PC-3 (cell line): ENCODE measurements around the gene HRH2. TPM values are rescaled to one million over a fixed set of nuclear protein-coding genes. Genes with fewer than 3 reads are reported as not detected.

Source experiments
- ATAC-seq: fragments of 200-7000 bp; cut with Tn5 transposase; 2 replicates; pipeline ENCODE4 v1.9.1; 2020; ENCODE audit warnings: mild to moderate bottlenecking, moderate library complexity
- BruUV-seq: library from RNA; stranded (reverse); fragments of 400-500 nt; replicated peaks from 2 replicates; lab custom pipeline; 2021; lab: Mats Ljungman, UMichigan
- CTCF ChIA-PET: fragments of 300-600 bp; sonication (Branson Sonifier 250); formaldehyde crosslinking; loops from one replicate; lab custom pipeline; 2022; ENCODE audit warnings: antibody characterized with exemption; lab: Charles Lee
- POLR2A ChIA-PET: fragments of 300-600 bp; sonication (Branson Sonifier 250); formaldehyde crosslinking; loops from one replicate; lab custom pipeline; 2022; ENCODE audit warnings: antibody characterized with exemption; ENCODE audit not compliant: unreplicated experiment; lab: Charles Lee
- DNase-seq: peaks from one replicate; pipeline ENCODE4 v3.0.0-alpha.2; 2015
- H2AFZ ChIP-seq: fragments of 300-600 bp; sonication (generic); 2 replicates; pipeline ENCODE4 v1.6.0; 2016; ENCODE audit warnings: antibody characterized with exemption, low read length
- H3F3A ChIP-seq: fragments of 300-600 bp; sonication (generic); one replicate; pipeline ENCODE4 v1.6.0; 2017; ENCODE audit warnings: antibody characterized with exemption, low read length, control low read depth, mild to moderate bottlenecking; ENCODE audit not compliant: unreplicated experiment
- H3K27ac ChIP-seq: fragments of 300-600 bp; sonication (generic); 2 replicates; pipeline ENCODE4 v1.5.1; 2016; ENCODE audit warnings: mild to moderate bottlenecking, low read length
- H3K27me3 ChIP-seq: fragments of 300-600 bp; sonication (generic); 2 replicates; pipeline ENCODE4 v1.6.1; 2016; ENCODE audit warnings: low read length, mixed read lengths
- H3K36me3 ChIP-seq: fragments of 300-600 bp; sonication (generic); 2 replicates; pipeline ENCODE4 v1.6.1; 2016; ENCODE audit warnings: low read depth, mixed run types, low read length, mixed read lengths
- H3K4me1 ChIP-seq: fragments of 300-600 bp; sonication (generic); 2 replicates; pipeline ENCODE4 v1.5.1; 2016; ENCODE audit warnings: low read length; ENCODE audit not compliant: insufficient read depth
- H3K4me2 ChIP-seq: fragments of 300-600 bp; sonication (generic); 2 replicates; pipeline ENCODE4 v1.6.0; 2016; ENCODE audit warnings: low read length
- H3K4me3 ChIP-seq: fragments of 300-600 bp; sonication (generic); 2 replicates; pipeline ENCODE4 v1.5.1; 2016; ENCODE audit warnings: mild to moderate bottlenecking, low read length, mixed read lengths
- H3K79me2 ChIP-seq: fragments of 300-600 bp; sonication (generic); 2 replicates; pipeline ENCODE4 v1.6.1; 2017; ENCODE audit warnings: low read length, mixed read lengths
- H3K9ac ChIP-seq: fragments of 300-600 bp; sonication (generic); 2 replicates; pipeline ENCODE4 v1.6.0; 2016; ENCODE audit warnings: mild to moderate bottlenecking, low read length
- H3K9me2 ChIP-seq: fragments of 300-600 bp; sonication (generic); replicated peaks from 2 replicates; pipeline ENCODE4 v1.6.1; 2016; ENCODE audit warnings: mixed run types, low read length, mixed read lengths
- H3K9me3 ChIP-seq: fragments of 300-600 bp; sonication (generic); 2 replicates; pipeline ENCODE4 v1.6.1; 2016; ENCODE audit warnings: low read length, mixed read lengths
- H4K20me1 ChIP-seq: fragments of 300-600 bp; sonication (generic); 2 replicates; pipeline ENCODE4 v1.6.1; 2016; ENCODE audit warnings: low read length, mixed read lengths
- EZH2 ChIP-seq: fragments of 300-600 bp; sonication (generic); IDR thresholded peaks from one replicate; pipeline ENCODE4 v1.6.1; 2017; ENCODE audit warnings: antibody characterized with exemption, mild to moderate bottlenecking, low read length; ENCODE audit not compliant: unreplicated experiment
- EZH2phosphoT487 ChIP-seq: fragments of 300-600 bp; sonication (generic); IDR thresholded peaks from 2 replicates; pipeline ENCODE4 v1.6.1; 2018; ENCODE audit warnings: mild to moderate bottlenecking, antibody characterized with exemption, low read length, borderline replicate concordance
- intact Hi-C: fragments of 100-400 bp; cut with micrococcal nuclease; formaldehyde crosslinking; loops from 2 replicates; pipeline ENCODE4 v1.9.0; 2023
- total RNA-seq: library from RNA; depleted of rRNA; stranded (reverse); fragments of >200 nt; gene quantifications from 2 replicates; pipeline ENCODE4 v1.2.3, GENCODE V29; 2014
- TF ChIP-seq, protein P1 (sequence below): fragments of 300-600 bp; sonication (generic); conservative IDR thresholded peaks from 2 replicates; pipeline ENCODE4 v1.5.1; 2017; ENCODE audit warnings: antibody characterized with exemption, low read depth, mild to moderate bottlenecking, low read length

The HRH2 gene
- total RNA-seq, 1 experiment from 2014 or later, result not detected

DNA sequence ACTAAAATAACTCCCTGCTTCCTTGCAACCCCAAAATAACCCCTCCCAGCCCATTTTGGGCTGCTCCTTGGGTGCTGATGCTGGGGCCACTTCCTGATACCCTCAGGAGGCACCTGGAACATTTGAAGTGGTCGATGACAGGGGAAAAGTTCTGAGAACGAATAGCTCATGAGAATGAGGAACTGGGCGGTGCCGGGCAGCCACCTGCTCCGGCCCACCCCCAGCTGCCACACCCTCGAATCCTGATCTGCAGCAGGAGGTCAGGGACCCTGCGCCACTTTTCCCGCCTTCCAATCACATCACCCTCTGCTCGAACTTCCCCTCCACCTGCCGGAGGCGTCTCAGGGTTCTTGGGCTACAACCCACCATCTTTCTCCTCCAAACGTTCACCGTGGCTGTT is 19.7 kb downstream of the HRH2 start:
- peaks cover 85% of the 10 kb centered on the region for H3K27me3 ChIP-seq
- ATAC-seq (no peak), DNase-seq (no peak)
- no peak overlapping the region for H3K4me3 ChIP-seq
- H3K36me3 ChIP-seq, result no peaks in the 10 kb centered on the region
- H4K20me1 ChIP-seq, result no peaks in the 10 kb centered on the region
- H3K27ac ChIP-seq, result no peak overlapping the region
- intact Hi-C loops, result no loop called here
- ChIA-PET CTCF (no interaction called here), POLR2A (no interaction called here)
- no peaks in the 10 kb centered on the region for H3K9me2 ChIP-seq
- no TSS peak for BruUV-seq
- H3K79me2 ChIP-seq, result no peaks in the 10 kb centered on the region
- TF ChIP-seq EZH2phosphoT487 (no peak), EZH2 (no peak)
- TF ChIP-seq, protein P1, sequence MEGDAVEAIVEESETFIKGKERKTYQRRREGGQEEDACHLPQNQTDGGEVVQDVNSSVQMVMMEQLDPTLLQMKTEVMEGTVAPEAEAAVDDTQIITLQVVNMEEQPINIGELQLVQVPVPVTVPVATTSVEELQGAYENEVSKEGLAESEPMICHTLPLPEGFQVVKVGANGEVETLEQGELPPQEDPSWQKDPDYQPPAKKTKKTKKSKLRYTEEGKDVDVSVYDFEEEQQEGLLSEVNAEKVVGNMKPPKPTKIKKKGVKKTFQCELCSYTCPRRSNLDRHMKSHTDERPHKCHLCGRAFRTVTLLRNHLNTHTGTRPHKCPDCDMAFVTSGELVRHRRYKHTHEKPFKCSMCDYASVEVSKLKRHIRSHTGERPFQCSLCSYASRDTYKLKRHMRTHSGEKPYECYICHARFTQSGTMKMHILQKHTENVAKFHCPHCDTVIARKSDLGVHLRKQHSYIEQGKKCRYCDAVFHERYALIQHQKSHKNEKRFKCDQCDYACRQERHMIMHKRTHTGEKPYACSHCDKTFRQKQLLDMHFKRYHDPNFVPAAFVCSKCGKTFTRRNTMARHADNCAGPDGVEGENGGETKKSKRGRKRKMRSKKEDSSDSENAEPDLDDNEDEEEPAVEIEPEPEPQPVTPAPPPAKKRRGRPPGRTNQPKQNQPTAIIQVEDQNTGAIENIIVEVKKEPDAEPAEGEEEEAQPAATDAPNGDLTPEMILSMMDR, result no peak
- H3K9ac ChIP-seq, result no peak overlapping the region
- H3K9me3 ChIP-seq, result no peaks in the 10 kb centered on the region
- no peaks in the 10 kb centered on the region for H3K4me1 ChIP-seq
- no peaks in the 10 kb centered on the region for H3F3A ChIP-seq
- no peak overlapping the region for H3K4me2 ChIP-seq
- no peak overlapping the region for H2AFZ ChIP-seq

DNA sequence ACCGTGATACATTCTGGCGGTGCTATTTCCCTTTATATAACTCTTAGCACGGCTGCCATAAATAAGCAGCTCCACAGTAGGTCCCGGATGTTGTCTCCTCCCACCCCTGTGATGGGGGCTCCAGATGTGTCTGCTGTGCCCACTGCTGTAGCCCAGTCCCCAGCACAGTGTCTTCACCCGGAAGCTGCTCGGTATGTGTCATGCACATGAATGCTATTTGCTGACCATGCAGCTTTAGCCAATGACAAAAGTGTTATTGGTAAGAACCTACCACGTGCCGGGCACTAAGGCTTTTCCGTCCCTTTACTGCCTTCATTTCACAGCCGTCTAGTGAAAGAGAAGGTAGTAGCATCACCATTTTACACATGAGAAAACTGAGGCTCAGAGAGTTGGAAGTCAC is 20.2 kb downstream of the HRH2 start:
- no peak for ATAC-seq
- no peaks in the 10 kb centered on the region for H3K9me3 ChIP-seq
- no peaks in the 10 kb centered on the region for H3K36me3 ChIP-seq
- intact Hi-C loops, result no loop called here
- no peaks in the 10 kb centered on the region for H3K4me1 ChIP-seq
- H3K9ac ChIP-seq, result no peak overlapping the region
- ChIA-PET POLR2A (no interaction called here), CTCF (no interaction called here)
- H3K79me2 ChIP-seq, result no peaks in the 10 kb centered on the region
- no peak for TF ChIP-seq EZH2
- TF ChIP-seq, protein P1, result no peak
- TF ChIP-seq EZH2phosphoT487, result no peak
- H3F3A ChIP-seq, result no peaks in the 10 kb centered on the region
- no peaks in the 10 kb centered on the region for H3K9me2 ChIP-seq
- BruUV-seq, result no TSS peak
- H2AFZ ChIP-seq, result no peak overlapping the region
- H4K20me1 ChIP-seq, result no peaks in the 10 kb centered on the region
- H3K27ac ChIP-seq, result no peak overlapping the region
- no peak overlapping the region for H3K4me3 ChIP-seq
- no peak for DNase-seq
- H3K27me3 ChIP-seq, result peaks cover 80% of the 10 kb centered on the region
- no peak overlapping the region for H3K4me2 ChIP-seq

DNA sequence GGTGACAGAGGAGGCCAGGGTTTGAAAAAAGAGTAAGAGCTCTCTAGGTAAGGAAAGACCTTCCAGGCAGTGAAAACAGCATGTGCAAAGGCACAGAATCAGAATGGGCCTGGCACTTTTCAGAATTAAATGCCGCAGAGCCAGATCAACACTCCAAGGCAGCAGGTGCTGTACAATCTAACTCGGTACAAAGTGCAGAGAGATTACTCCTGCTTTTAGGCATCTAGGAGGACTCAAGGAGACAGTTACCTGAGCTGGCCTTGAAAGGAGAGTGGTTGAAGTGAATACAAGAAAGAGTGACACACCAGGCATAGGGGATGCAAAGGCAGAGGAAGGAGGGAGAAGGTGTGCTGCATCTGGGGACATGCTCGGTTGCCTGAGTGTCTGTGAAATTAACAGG is 21.5 kb downstream of the HRH2 start:
- intact Hi-C loops, result no loop called here
- no peaks in the 10 kb centered on the region for H3K36me3 ChIP-seq
- H3K27ac ChIP-seq, result no peak overlapping the region
- ChIA-PET POLR2A (no interaction called here), CTCF (no interaction called here)
- ATAC-seq (no peak), DNase-seq (no peak)
- H3K79me2 ChIP-seq, result no peaks in the 10 kb centered on the region
- no peak overlapping the region for H3K9ac ChIP-seq
- no peaks in the 10 kb centered on the region for H3F3A ChIP-seq
- no peaks in the 10 kb centered on the region for H4K20me1 ChIP-seq
- no peak overlapping the region for H3K4me2 ChIP-seq
- no peaks in the 10 kb centered on the region for H3K9me2 ChIP-seq
- H3K9me3 ChIP-seq, result no peaks in the 10 kb centered on the region
- peaks cover 80% of the 10 kb centered on the region for H3K27me3 ChIP-seq
- H3K4me3 ChIP-seq, result no peak overlapping the region
- H2AFZ ChIP-seq, result no peak overlapping the region
- no peaks in the 10 kb centered on the region for H3K4me1 ChIP-seq
- TF ChIP-seq EZH2phosphoT487, result no peak
- no peak for TF ChIP-seq EZH2
- TF ChIP-seq, protein P1, result no peak
- BruUV-seq, result no TSS peak
